K562 (cell line): ENCODE results near the gene IP6K2. TPM values are rescaled to one million over a fixed set of nuclear protein-coding genes. Genes with fewer than 3 reads are reported as not detected.

Experiments
- NCOA2 ChIP-seq, 2 experiments: fragments of 450-650 bp; IDR thresholded peaks; 2 replicates each; pipeline ENCODE4 v1.6.1; 2018; ENCODE audit warnings: mild to moderate bottlenecking in 2 of 2, moderate library complexity in 1 of 2; ENCODE audit not compliant: partially characterized antibody in 2 of 2
- THAP12 ChIP-seq: fragments of 250-450 bp; sonication (Bioruptor Pico); IDR thresholded peaks from 2 replicates; pipeline ENCODE4 v1.9.0; 2021; ENCODE audit warnings: mild to moderate bottlenecking, inconsistent platforms
- ZBTB40 ChIP-seq, 2 experiments: fragments of 450-650 bp in 1 of 2; sonication (generic) in 1 of 2; formaldehyde crosslinking in 1 of 2; IDR thresholded peaks; 2 replicates each; pipeline versions ENCODE4 v1.7.1 to v1.9.0; 2016 to 2022; ENCODE audit warnings: inconsistent platforms in 1 of 2, mild to moderate bottlenecking in 1 of 2, missing genetic modification reagents in 1 of 2
- polyA plus RNA-seq, 8 experiments: library from polyadenylated mRNA; depleted of rRNA in 4 of 8; stranded (reverse) in 5 of 8; unstranded in 3 of 8; fragments of >200 nt; fragmentation: Nextera tagmentation in 2 of 8; fragmentation: Illumina TruSeq in 1 of 8; extraction: Ambion mirVana in 2 of 8; extraction: Trizol in 1 of 8; gene quantifications; 2 replicates each; pipeline versions ENCODE4 v1.2.1 to v1.2.3, GENCODE V29; 2011 to 2014; ENCODE audit warnings: inconsistent platforms in 1 of 8, missing spikeins in 1 of 8
- total RNA-seq, 7 experiments: library from RNA; depleted of rRNA in 6 of 7; stranded (reverse); fragments of >200 nt in 6 of 7; fragmentation: Illumina TruSeq in 2 of 7; extraction: Trizol in 2 of 7; gene quantifications; 2 replicates each; pipeline versions ENCODE4 v1.2.1 to v1.2.3, GENCODE V29; 2011 to 2021; ENCODE audit warnings: low replicate concordance in 1 of 7

The IP6K2 gene
- total and polyA plus RNA-seq, 9 of the 15 experiments (the other 6 are each of a cell fraction or from before 2014, with no cell fraction given): 19.6 to 78.1 (median 48.0) TPM

- TF ChIP-seq THAP12 (CRISPR knock-in tag) (no peak), ZBTB40 (IDR thresholded peaks at IDR 0.05) (no peak), ZBTB40 (CRISPR knock-in tag; IDR thresholded peaks at IDR 0.05) (no peak), NCOA2 (IDR thresholded peaks at IDR 0.05; ENCODE audit: partially characterized antibody in 2 of 2) (no peak)
Measured at GRCh38 chr3:48738926-48739616, 22.1 kb upstream of the IP6K2 start (continued).
